ENCODE data around the gene LST1. TPM values are rescaled to one million over a fixed set of nuclear protein-coding genes. Genes with fewer than 3 reads are reported as not detected.

LST1 gene
- total and polyA plus RNA-seq, 2 of the 8 experiments (the other 6 are each of a cell fraction or from before 2014, with no cell fraction given): not detected

DNA sequence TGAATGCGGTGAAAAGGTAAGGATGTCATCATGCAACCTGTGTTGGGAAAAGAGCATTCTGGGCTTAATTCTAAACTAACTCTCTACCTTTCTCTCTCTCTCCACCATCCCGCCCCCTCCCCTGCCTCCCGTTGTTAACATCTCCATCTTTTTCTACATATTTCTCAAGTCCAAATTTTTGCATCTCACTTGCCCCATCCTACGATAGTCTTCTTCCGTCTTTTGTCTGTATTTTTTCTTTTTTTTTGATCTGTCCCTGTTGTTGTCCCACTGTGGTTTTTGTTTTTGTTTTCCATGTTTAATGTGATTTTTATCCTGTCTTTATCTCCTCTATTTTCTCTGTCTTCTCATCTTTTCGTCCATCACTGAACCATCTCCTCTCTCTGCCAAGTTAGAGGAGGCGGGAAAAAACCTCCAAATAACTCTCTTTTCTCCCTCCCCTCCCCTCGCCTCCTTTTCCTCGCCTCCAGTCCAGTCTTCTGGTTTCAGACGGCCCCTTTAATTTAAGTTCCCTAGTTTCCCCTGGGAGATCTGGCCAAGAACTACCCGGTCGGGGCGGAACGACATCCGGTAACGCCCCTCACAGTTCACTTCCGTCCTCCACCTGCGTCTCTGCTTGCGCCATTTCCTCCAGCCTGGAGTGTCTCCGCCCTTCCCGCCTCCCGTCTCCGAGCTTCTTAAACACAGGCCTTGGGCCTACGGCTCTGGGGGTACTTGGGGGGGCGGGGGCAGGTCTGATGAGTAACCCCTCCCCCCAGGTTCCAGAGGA lies 38.9 kb upstream of the LST1 start, which contains the start of gene NFKBIL1 (continued):
- TF ChIP-seq CHD1 (IDR thresholded peaks at IDR 0.05; ENCODE audit: low read depth, low read length): peak; percentile 13; the same call in 1 of the 2 replicates
- no peak for TF ChIP-seq MAFK (IDR thresholded peaks at IDR 0.05; ENCODE audit: low read depth, low read length)
- TF ChIP-seq POU5F1 (IDR thresholded peaks at IDR 0.05; ENCODE audit: low read depth, low read length): no peak
- TF ChIP-seq BCL11A (IDR thresholded peaks at IDR 0.05; ENCODE audit: low read depth in 2 of 2, low read length in 2 of 2): no peak
- TF ChIP-seq TBP (IDR thresholded peaks at IDR 0.05; ENCODE audit: low read depth, low read length): peak; percentile 86
- TF ChIP-seq SP2 (IDR thresholded peaks at IDR 0.05; ENCODE audit: low read length): no peak
- TF ChIP-seq POLR2AphosphoS5 (IDR thresholded peaks at IDR 0.05; ENCODE audit: low read depth, low read length): peak; percentile 54
- no peak for TF ChIP-seq KDM4A (IDR thresholded peaks at IDR 0.05; ENCODE audit: low read depth, low read length, severe bottlenecking)
- TF ChIP-seq NANOG (IDR thresholded peaks at IDR 0.05; ENCODE audit: insufficient read depth, low read depth, low read length, poor library complexity, severe bottlenecking): peak; percentile 2
- TF ChIP-seq RXRA (IDR thresholded peaks at IDR 0.05; ENCODE audit: insufficient read depth, low read depth, low read length): no peak
- TF ChIP-seq HDAC6 (IDR thresholded peaks at IDR 0.05; ENCODE audit: low read depth, low read length): no peak
- peak; percentile 2 for TF ChIP-seq CTBP2 (IDR thresholded peaks at IDR 0.05; ENCODE audit: borderline replicate concordance, insufficient read depth, insufficient read length, low read length)
- TF ChIP-seq GTF2F1 (IDR thresholded peaks at IDR 0.05; ENCODE audit: borderline replicate concordance, low read depth, low read length): no peak
- TF ChIP-seq SIX5 (IDR thresholded peaks at IDR 0.05; ENCODE audit: low read depth, low read length): peak; percentile 66; the same call in 1 of the 2 replicates
- no peak for TF ChIP-seq CBX8 (IDR thresholded peaks at IDR 0.05; ENCODE audit: borderline replicate concordance, low read depth, low read length)
- no peak for TF ChIP-seq BACH1 (IDR thresholded peaks at IDR 0.05; ENCODE audit: low read length)
- TF ChIP-seq, protein P1, sequence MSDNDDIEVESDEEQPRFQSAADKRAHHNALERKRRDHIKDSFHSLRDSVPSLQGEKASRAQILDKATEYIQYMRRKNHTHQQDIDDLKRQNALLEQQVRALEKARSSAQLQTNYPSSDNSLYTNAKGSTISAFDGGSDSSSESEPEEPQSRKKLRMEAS (IDR thresholded peaks at IDR 0.05): peak; percentile 39; the same call in 1 of the 2 replicates
- TF ChIP-seq, protein P2, sequence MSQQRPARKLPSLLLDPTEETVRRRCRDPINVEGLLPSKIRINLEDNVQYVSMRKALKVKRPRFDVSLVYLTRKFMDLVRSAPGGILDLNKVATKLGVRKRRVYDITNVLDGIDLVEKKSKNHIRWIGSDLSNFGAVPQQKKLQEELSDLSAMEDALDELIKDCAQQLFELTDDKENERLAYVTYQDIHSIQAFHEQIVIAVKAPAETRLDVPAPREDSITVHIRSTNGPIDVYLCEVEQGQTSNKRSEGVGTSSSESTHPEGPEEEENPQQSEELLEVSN (IDR thresholded peaks at IDR 0.05): peak; percentile 23; the same call in 1 of the 2 replicates
- TF ChIP-seq GABPA (IDR thresholded peaks at IDR 0.05; ENCODE audit: borderline replicate concordance, insufficient read depth, low read length): peak; percentile 98
- no peak for TF ChIP-seq TAF7 (optimal IDR thresholded peaks at IDR 0.05; ENCODE audit: borderline replicate concordance, low read depth, low read length)
- TF ChIP-seq YY1 (IDR thresholded peaks at IDR 0.05; ENCODE audit: low read depth, low read length): peak; percentile 70
